HG03097 (cell line): Measurements from ENCODE around the gene OSBPL5.

Experiments
- ATAC-seq: cut with Tn5 transposase; IDR thresholded peaks from one replicate; pipeline ENCODE4 v1.9.1; 2021; ENCODE audit not compliant: unreplicated experiment, low FRiP score

OSBPL5 gene

DNA sequence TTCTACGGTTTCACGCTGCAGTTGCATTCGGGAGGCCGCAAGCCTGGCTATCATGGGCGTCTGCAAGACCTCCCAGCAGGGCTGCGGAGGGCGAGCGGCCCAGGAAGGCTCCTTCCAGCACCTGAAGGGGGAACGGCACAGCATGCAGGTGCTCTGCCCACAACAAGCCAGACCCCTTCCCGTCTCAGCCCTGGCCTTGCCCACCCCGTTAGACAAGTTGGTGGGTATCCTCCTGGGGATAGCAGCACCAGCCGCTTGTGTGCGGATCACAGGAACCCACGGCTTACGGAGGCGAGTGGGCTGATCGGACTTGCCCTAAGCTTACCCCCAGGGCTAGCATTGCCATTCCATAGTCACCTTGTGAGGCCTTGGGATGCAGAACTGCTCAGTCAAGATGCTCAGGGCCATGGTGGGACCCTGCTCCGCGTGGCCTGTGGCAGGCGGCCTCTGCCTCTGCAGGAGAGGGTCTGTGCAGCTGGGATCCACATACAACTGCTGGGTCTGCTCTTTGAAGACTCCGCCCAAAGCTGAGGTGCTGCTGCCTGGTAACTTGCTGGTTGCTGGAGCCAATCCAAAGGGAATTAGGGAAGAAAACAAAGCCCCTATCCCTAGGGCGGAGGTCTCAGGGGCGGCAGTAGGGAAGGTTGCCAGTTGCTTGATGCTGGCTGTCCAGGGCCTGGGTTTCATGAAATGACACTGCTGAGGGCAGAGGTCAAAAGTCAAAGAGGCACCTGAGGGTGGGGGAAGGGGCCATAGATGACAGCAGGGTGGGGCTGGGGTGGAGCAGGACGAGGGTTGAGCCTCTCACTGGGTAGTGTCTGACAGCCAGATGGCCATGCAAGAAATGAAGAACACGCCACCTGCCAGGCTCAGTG lies 1.4 kb upstream of the OSBPL5 start:
- ATAC-seq = no peak

DNA sequence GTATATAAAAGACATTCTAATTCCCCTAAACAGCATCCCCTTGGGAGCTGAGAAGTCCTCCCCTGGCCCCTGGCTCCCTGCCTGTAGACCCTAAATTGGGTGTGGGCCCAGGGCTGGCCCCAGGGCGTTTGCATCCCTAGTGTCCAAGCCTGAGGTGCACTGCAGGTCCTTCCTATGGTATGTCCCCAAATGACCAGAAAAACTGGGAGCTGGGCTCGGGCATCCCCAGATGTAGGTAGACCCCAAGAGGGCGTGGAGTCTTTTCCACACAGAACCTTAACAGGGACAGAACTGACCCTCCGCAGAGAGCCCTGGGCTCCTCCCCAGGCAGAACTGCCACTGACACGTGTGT lies 782 bp upstream of the OSBPL5 start:
- ATAC-seq = no peak

DNA sequence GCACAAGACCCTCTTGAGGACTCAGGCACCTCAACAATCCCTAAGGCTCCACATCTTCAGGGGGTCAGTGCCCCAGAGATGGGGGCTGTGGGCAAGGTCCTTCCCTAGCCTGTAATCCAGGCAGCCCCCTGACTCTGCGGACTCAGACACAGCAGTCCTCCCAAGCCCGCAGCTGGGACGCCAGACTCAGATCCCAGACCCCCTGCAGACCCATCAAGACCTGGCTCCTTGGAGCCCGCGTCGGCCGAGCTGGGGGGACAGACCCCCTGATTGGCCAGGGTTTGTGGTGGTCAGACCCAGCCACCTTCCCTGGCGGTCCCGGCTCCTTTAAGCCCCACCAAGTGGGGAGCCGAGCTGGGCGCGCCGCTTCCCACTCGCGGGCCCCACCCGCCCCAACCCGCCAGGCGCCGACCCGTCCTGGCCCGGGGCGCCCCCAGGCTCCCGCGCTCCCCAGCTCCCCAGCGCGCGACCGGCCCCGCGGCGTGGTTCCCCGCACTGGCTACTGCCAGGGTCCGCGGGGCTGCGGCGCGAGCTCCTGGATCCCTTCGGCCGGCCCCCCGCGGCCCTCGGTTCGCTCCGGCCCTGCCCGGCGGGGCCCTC lies 458 bp downstream of the OSBPL5 start:
- no peak for ATAC-seq

DNA sequence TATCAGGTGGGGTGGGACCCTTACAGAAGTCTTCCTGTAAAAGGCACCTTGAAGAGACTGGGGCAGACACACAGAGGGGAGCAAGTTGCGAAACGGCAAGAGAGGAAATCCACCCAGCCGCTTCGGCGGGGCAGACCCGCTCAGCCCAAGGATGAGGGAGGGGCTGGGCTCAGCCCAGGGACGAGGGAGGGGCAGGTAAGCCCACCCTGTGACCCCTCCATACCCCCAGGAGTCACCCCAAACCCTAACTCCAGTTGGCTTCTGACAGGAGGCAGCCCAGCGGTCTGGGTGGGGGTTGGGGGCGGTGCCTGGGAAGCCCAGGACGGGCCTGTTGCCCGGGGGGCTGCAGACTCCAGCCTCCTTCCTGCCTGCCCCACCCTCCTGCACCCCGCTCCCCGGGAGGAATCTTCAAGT lies 965 bp downstream of the OSBPL5 start:
- ATAC-seq = no peak

DNA sequence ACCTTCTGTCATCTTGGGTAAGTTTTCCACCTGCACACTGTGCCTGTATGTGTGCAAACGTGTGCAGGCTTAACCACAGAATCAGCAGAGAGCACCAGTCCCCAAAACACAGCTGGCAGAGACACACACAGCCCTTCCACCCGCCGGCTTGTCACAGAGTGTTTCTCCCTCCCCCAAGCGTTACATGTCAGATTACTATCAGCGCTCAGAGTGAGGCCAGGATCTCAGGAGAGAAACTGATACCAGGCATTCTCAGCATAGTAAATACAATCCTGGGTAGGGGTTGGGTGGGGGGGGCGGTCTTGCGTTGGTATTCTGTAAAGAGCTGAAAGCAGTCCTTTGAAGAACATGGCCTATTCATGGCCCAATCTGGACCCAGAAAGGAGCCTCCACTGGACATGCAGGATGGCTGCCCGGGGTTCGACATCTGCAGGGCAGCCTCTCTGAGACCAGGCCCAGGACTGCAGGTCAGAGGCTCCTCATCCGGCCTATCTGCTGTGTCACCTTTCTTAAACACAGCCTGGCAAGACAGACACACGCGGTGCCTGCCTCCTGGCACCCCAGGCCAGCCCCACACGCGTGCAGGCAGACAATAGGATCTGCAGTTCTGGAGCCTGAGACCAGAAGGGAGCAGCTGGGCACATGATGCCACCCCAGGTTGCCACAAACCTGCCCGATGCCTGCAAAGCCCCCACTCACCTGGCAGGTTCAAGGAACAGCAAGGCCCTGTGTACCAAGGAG lies 1.7 kb downstream of the OSBPL5 start:
- no peak for ATAC-seq

DNA sequence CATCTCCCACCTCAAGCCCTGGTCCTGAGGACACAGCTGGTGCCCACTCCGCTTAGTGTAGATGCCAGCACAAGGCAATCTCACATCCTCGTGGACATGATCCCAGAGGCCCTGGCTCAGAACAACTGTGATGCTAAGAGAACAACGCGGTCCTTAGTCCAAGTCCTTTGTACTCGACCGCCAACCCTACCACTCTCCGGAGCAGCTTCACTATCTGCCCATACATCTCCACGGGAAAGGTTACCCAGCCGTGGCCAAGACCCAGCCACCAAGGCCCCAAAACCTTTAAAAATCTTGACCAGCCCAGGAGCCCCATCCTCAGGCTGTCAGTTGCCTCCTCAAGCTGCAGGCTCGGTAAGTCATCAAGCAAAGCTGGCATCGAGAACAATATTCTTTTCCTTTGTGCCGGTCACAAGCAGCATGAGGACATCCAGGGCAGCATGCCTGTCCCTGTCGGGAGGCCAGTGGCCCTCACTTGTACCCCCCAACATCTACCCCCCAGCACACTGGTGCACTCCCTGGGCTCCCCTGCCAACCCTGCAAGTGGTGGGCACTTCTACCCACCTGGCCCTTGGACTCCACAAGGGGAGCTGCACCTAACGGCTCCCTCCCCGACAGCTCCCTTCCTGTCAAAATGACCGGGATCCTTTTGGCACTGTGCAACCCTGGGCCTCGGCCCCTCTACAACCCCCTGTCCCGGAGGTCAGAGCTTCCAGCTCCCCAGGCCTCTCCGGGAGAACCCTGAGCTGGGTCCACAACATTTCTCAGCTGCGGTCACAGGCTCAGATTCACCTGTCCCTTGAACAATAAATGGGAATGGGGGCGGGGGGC lies 2.5 kb downstream of the OSBPL5 start:
- ATAC-seq = no peak

DNA sequence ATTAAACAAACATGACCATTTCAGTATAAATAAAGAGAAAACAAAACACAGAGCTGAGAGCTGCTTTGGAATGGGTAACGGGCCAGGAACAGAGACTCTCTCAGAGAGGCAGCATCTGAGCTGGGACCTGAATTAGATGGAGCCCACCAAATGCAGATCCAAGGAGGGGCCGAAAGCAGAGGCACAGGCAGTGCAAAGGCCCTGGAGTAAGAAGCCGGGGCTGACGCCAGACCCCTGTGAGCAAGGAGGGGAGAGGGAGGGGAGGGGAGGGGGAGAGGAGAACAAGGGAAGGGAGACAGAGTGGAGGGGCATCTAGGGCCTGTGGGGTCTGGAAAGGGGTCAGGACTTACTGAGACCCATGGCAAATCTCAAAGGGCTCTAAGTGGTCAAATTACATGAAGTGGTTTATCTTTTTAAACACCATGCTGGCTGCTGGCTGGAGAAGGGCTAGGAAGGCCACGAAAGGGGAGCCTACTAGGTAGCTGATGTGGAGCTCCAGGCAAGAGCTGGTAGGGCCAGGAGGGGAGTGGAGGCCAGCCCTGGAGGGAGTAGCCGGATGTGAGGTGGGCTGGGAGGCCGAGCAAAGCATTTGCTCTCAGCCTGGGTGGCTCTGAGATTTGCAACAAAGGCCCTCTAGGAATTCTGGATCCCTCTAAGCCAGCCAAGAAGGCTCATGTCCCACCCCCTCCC lies 3.2 kb downstream of the OSBPL5 start:
- ATAC-seq = no peak

DNA sequence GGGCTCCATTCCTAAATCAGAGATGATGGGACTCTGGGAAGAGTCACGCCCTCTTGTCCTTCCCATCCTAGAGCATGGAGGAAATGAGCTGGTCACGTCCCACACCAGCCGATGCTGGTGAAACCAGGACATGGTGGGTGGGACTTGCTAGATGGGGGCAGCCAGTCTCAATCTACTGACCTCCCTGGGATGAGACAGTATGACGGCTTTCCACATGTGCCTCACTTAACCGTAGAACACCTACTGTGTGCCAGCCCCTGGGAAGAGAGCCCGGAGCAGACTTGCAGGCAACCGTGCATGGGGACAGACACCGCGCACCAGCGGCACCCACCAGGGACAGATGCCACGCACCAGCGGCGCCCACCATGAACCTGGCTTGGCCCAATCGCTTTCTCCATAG lies 3.8 kb downstream of the OSBPL5 start:
- no peak for ATAC-seq

DNA sequence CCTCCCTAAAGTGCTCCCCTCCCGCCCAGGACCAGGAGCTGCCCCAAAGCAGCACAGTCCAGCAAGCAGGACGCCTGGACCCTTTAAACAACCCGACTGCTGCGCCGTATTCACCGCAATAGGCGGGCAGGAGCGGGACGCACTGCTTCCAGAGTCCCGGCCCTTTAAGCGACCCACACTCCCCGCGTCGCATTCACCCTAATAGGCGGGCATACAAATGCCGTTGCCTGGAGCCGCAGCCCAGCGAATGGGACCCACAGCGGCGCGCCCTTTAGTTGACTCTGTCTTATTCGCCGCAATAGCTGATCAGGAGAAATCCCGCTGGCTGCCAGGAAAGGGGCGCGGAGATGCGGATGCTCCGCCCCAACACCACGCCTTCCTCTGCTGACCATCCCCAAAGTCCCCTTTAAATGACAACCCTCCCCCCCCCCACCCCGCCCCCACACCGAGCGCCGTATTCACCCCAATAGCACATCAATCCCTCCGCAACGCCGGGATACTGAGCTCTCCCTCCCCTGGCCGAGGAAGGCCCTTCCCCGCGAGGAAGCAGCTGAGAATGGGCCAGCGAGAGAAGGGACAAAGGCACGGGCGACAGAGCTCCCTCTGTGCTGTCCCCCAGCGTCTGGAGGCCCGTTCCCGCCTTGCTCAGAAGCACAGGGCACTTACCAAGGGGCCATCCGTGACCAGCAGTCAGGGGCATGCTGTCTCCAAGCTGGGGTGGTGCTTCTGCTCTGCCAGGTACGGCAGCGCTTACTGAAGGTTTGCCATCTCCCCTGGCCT lies 4.7 kb downstream of the OSBPL5 start:
- ATAC-seq = no peak

DNA sequence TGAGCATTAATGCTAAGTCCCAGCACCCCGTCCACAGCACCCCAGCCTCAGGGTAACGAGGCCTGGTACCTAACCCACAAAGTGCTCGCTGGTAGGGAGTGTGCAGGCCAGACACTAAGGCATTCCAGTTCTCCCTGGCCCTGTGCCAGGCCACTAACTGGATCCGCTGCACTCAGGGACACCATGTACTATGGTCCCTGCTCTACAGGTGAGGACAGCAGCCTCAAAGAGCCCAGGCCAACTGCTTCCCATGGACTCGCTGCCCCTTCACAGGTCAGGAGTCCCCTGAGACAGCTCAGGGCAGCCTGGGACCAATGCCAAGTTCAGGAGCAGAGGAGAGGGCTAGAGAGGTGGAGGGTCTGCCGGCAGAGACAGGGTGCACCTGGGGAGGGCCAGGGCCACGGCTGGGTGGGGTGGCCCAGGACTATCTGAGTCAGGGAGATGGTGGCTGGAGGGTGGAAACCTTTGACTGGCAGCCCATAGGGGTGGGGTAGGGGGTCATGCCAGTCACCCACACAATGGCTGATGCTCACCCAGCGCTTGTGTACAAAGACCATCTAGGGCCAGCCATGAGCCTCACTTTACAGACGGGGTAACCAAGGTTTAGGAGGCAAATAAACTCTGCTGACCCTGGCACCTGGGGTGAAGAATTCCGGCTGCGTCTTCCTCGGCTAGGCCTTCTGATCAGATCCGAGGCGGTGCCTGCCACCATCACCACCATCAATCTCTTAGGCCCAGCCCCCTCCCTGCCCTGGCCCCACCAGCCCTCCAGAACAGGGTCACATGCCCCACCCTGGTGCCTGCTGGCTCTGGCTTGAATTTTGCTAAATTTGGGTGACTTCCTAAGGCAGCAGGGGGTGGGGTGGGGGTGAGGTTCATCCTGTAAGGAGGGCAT lies 5.6 kb downstream of the OSBPL5 start:
- no peak for ATAC-seq

DNA sequence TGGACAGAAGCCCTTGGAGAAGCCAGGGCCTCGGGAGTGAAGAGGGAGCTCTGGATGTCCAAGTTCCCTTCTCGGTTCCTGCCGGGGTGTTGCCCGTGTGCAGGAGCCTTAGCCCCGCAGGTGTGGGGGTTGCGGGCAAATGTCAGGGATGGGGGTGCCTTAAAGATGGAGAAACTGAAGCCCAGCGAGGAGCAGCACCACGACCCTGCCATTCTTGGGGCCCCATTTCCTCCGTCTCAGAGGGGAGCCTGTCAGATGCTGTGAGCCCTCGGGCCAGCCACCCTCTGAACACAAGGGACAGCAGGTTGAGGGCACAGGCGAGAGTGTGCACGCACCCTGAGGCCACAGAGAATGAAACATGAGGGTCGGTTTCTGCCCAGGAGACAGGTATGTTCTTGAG lies 6.3 kb downstream of the OSBPL5 start:
- no peak for ATAC-seq

DNA sequence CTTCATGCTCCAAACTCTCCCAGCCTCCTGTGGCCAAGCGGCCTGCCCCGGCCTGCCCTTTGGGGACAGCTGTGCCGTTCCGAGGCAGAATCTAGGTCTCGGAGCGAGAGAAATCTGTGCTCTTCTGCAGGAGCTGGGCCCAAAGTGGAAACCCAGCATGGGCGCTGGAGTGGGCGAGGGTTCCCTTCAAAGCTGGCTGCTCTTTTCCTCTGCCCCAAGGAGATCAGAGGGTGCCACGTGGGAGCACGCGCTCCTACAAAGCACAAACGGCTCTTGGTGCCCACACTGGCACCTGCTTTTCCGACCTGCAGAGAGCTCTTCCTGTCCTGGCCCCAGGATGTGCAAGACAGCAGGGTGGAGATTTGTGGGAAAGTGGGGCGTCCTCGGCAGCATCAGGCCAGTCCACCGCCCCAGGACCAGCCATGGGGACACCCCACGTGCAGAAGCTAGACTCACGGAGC lies 6.9 kb downstream of the OSBPL5 start:
- no peak for ATAC-seq

DNA sequence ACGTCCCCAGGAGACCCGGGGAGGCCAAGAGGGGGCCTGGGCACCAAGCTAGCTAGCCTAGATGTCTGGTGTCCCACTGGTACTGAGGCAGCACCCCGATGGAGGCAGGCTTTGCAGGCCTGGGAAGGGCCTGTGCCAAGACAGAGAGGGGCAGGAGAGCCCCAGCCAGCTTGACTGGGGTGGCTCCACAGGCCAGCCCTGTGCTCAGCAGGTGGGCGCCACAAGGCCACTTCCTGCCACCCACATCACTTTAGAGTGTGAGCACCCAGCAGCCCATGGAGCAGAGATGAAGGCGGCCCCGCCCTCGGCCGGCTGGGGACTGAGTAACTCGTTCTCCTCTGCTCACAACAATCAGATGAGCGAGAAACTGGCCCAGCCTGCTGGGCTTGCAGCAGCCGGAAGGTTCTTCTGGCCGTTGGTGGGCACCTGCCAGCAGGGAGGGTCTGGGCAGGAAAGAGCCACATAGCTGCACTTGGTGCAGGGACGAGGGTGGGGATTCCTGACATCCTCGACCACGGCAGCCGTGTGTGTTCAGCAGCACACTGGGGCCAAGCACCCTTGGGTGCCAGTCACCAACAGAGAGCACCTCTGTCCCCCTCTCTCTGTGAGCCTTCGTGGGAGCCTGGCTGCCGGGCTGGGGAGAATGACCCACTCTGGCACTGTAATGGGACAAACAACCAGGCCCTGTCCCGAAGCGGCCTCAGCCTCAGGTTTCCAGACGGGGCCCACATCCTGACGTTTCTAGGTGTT lies 7.6 kb downstream of the OSBPL5 start:
- no peak for ATAC-seq

DNA sequence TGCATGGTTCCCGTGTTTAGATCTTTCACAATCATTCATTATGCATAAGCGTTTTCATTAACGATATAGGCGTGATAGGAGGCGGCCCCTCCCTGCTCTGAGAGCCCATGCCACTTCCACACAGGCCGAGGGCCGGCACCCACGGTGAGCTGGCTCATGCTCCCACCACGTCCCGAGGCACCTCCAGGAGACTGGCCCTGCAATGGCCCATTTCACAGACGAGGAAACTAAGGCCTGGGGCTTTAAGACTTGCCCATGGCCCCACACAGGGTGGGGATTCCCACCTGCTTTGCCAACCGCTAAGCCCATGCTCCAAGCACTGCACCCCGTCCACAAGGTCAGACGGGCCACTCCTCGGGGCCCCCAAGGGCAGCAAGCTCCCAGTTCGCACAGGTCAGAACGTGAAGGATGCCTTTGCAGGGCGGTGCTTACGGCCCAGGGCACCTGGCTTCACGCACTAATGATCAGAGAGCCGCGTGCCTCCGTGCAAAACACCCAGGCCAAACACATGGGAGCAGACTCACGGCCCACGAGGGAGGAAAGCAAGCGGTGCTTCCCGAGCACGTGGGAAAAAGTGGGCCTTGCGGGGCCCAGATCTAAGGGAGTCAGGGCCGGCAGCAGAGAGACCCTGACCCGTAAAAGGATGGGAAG lies 8.3 kb downstream of the OSBPL5 start:
- ATAC-seq = no peak

DNA sequence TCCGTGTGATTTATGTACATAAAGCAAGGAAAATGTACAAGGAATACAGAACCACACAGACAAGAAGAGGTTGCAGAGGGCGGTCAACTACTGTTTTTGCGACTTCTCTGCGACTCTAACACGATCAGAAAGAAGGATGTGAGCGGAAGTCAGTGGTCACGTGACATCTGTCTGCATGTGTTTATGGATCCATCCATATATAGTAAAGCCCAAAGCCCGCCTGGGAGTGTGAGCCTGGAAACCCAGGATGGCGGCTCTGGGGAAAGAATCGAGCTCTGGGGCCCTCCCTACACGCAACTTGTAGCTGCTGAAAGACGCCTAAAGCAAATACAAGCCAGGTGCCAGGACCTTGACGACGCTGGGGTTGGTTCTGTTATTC lies 8.8 kb downstream of the OSBPL5 start:
- ATAC-seq = no peak

DNA sequence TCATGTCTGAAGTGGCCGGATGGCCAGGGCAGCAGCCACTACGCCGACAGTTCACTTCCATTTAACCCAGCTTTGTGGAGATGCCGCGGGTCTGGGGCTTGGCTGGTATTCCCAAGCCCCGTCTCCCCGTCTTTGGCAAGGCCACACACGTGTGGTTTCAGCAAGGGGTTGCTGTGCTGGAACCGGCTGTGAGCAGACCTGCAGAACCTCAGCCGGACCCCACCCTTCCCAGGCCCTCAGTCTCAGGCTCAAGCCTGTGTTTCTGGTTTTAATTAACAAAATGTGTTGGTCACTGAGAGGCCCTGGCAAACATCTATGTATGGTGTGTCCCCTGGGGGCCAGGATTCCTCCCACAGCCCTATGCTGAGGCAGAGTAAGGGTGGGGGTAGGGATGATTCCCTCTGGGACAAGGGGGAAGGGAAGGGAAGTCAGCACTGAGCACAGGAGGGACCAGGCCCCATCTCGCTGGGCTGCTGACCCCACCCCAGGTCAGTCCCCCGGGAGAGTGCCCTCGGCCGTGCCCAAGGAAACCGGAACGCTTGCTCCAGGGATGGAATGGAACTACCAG lies 9.3 kb downstream of the OSBPL5 start:
- no peak for ATAC-seq

DNA sequence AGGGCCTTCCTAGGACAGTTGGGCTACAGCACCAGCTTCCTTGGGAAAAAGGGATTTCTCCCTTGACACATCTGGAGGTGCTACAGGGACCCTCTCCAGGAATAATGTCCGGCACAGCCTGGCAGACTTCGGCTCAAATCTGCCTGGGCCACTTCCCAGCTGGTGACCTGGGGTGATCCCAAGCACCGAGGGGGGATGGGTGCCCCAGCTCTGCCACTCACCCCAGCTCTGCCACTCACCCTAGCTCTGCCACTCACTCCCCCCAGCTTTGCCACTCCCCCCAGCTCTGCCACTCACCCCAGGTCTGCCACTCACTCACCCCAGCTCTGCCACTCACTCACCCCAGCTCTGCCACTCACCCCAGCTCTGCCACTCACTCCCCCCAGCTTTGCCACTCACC lies 9.9 kb downstream of the OSBPL5 start:
- ATAC-seq = no peak
